Activated CD4-positive, alpha-beta T cell treated with anti-CD3 and anti-CD28 coated beads for 24 hours (primary cell): Measurements from ENCODE around the gene PLXNA1.

ENCODE experiments used
- DNase-seq, 2 donors: peaks; one replicate each; pipeline ENCODE4 v3.0.0-alpha.2; 2020; ENCODE audit warnings: low read depth in 2 of 2

Gene PLXNA1

GRCh38 chr3:127002195-127003174 lies 19.6 kb downstream of the PLXNA1 start:
- DNase-seq = no peak

GRCh38 chr3:127003175-127003555 lies 20.2 kb downstream of the PLXNA1 start:
- no peak for DNase-seq

GRCh38 chr3:127003601-127004280 lies 20.8 kb downstream of the PLXNA1 start:
- no peak for DNase-seq

GRCh38 chr3:127004641-127005397 lies 21.9 kb downstream of the PLXNA1 start:
- no peak for DNase-seq

- DNase-seq = no peak
Measured at GRCh38 chr3:127005864-127006500, 23.1 kb downstream of the PLXNA1 start.

GRCh38 chr3:127006781-127007436 lies 24.0 kb downstream of the PLXNA1 start:
- DNase-seq = no peak

GRCh38 chr3:127008236-127008635 lies 25.3 kb downstream of the PLXNA1 start:
- no peak for DNase-seq

- DNase-seq = no peak
Measured at GRCh38 chr3:127009531-127009930, 26.6 kb downstream of the PLXNA1 start.

- DNase-seq = no peak
Measured at GRCh38 chr3:127011270-127011992, 28.5 kb downstream of the PLXNA1 start.

- no peak for DNase-seq
Measured at GRCh38 chr3:127012091-127012490, 29.2 kb downstream of the PLXNA1 start.

GRCh38 chr3:127013181-127013580 lies 30.3 kb downstream of the PLXNA1 start:
- DNase-seq = no peak

- no peak for DNase-seq
Measured at GRCh38 chr3:127013758-127014535, 31.0 kb downstream of the PLXNA1 start.

GRCh38 chr3:127014536-127015281 lies 31.8 kb downstream of the PLXNA1 start:
- no peak for DNase-seq

- DNase-seq = no peak
Measured at GRCh38 chr3:127015282-127016042, 32.5 kb downstream of the PLXNA1 start.

- no peak for DNase-seq
Measured at GRCh38 chr3:127016043-127016343, 33.1 kb downstream of the PLXNA1 start.

GRCh38 chr3:127016461-127016860 lies 33.5 kb downstream of the PLXNA1 start:
- no peak for DNase-seq

- no peak for DNase-seq
Measured at GRCh38 chr3:127017229-127017628, 34.3 kb downstream of the PLXNA1 start.

GRCh38 chr3:127017781-127018180 lies 34.9 kb downstream of the PLXNA1 start:
- no peak for DNase-seq
